T-cell (primary cell): ENCODE data around the gene LYVE1. TPM values are rescaled to one million over a fixed set of nuclear protein-coding genes. Genes with fewer than 3 reads are reported as not detected.

Source experiments
- ATAC-seq, 4 experiments: fragments of 200-7000 bp in 3 of 4; fragments of 150-1000 bp in 1 of 4; cut with Tn5 transposase; replicated peaks in 1 of 4; 1 replicate in 3 of 4; 2 replicates in 1 of 4; pipeline ENCODE4 v1.10.0; 2021; ENCODE audit warnings: moderate library complexity in 3 of 4, mild to moderate bottlenecking in 2 of 4, moderate number of reproducible peaks in 1 of 4
- CTCF ChIA-PET, 2 donors: fragments of 300-600 bp; sonication (Branson Sonifier 250); formaldehyde crosslinking; loops; one replicate each; lab custom pipeline; 2022; ENCODE audit warnings: antibody characterized with exemption in 2 of 2; lab: Charles Lee
- POLR2A ChIA-PET, 2 donors: fragments of 300-600 bp; sonication (Branson Sonifier 250); formaldehyde crosslinking; loops; one replicate each; lab custom pipeline; 2022; ENCODE audit warnings: antibody characterized with exemption in 2 of 2; lab: Charles Lee
- DNase-seq, 35 experiments: peaks; one replicate each; pipeline versions ENCODE4 v3.0.0 to v3.0.0-alpha.2; 2013 to 2023
- H3K27ac ChIP-seq: one replicate; pipeline ENCODE4 v1.5.1; 2013; ENCODE audit warnings: low read length
- H3K27me3 ChIP-seq, 2 experiments: replicated peaks in 1 of 2; 1 replicate in 1 of 2; 2 replicates in 1 of 2; pipeline versions ENCODE4 v1.6.1 to v1.7.0; 2013; ENCODE audit warnings: low read length in 1 of 2, mixed read lengths in 1 of 2; ENCODE audit not compliant: control insufficient read depth in 2 of 2, insufficient read depth in 2 of 2; ENCODE audit errors: extremely low read depth in 1 of 2
- H3K36me3 ChIP-seq, 2 donors: 1 replicate in 1 of 2; 2 replicates in 1 of 2; pipeline versions ENCODE4 v1.6.1 to v1.7.0; 2013; ENCODE audit warnings: low read length in 1 of 2; ENCODE audit not compliant: control insufficient read depth in 2 of 2, insufficient read depth in 1 of 2; ENCODE audit errors: extremely low read depth in 1 of 2
- H3K4me1 ChIP-seq, 2 experiments: 1 replicate in 1 of 2; 2 replicates in 1 of 2; pipeline versions ENCODE4 v1.6.1 to v1.7.0; 2013; ENCODE audit warnings: low read length in 2 of 2, mixed read lengths in 1 of 2; ENCODE audit not compliant: insufficient read depth in 2 of 2, control insufficient read depth in 1 of 2; ENCODE audit errors: extremely low read depth in 1 of 2
- H3K4me3 ChIP-seq, 2 donors: 1 replicate in 1 of 2; 2 replicates in 1 of 2; pipeline versions ENCODE4 v1.5.1 to v1.7.0; 2013; ENCODE audit warnings: mild to moderate bottlenecking in 2 of 2, low read length in 1 of 2, moderate library complexity in 1 of 2; ENCODE audit not compliant: control insufficient read depth in 1 of 2; ENCODE audit errors: extremely low read depth in 1 of 2
- H3K9me3 ChIP-seq: 2 replicates; pipeline ENCODE4 v1.7.0; 2013
- H3K27ac Mint-ChIP-seq, 2 donors: one replicate each; pipeline ENCODE4 v1.8.0; 2020 to 2021; ENCODE audit warnings: mild to moderate bottlenecking in 2 of 2, mixed read lengths in 2 of 2
- H3K27me3 Mint-ChIP-seq, 2 donors: one replicate each; pipeline ENCODE4 v1.8.0; 2021 to 2022; ENCODE audit warnings: mixed read lengths in 2 of 2
- H3K36me3 Mint-ChIP-seq: one replicate; pipeline ENCODE4 v1.8.0; 2021; ENCODE audit warnings: mixed read lengths
- H3K4me1 Mint-ChIP-seq, 3 donors: one replicate each; pipeline ENCODE4 v1.8.0; 2020 to 2022; ENCODE audit warnings: mixed read lengths in 3 of 3, mild to moderate bottlenecking in 1 of 3
- H3K4me3 Mint-ChIP-seq, 3 donors: one replicate each; pipeline ENCODE4 v1.8.0; 2020 to 2022; ENCODE audit warnings: mild to moderate bottlenecking in 3 of 3, mixed read lengths in 3 of 3, moderate library complexity in 3 of 3
- H3K9me3 Mint-ChIP-seq, 3 donors: one replicate each; pipeline ENCODE4 v1.8.0; 2020 to 2022; ENCODE audit warnings: mixed read lengths in 3 of 3
- WGBS: methylation state at CpG from one replicate; pipeline ENCODE4 v1.1.5; 2013; ENCODE audit warnings: missing lambda C conversion rate; ENCODE audit not compliant: insufficient coverage; 5-methylcytosine and 5-hydroxymethylcytosine counted together
- total RNA-seq, 35 experiments: library from RNA in 6 of 35; stranded (reverse) in 6 of 35; fragments of 120-200 nt in 1 of 35; gene quantifications; one replicate each; pipeline versions ENCODE4 v1.2.1 to v1.2.4 and lab custom pipeline; 2013 to 2026

LYVE1 gene
- total RNA-seq, 5 donors from 2014 or later (not counting 1 experiment from before 2014, with no cell fraction given): 0.33 to 0.61 (median 0.38) TPM; not detected in 2

DNA sequence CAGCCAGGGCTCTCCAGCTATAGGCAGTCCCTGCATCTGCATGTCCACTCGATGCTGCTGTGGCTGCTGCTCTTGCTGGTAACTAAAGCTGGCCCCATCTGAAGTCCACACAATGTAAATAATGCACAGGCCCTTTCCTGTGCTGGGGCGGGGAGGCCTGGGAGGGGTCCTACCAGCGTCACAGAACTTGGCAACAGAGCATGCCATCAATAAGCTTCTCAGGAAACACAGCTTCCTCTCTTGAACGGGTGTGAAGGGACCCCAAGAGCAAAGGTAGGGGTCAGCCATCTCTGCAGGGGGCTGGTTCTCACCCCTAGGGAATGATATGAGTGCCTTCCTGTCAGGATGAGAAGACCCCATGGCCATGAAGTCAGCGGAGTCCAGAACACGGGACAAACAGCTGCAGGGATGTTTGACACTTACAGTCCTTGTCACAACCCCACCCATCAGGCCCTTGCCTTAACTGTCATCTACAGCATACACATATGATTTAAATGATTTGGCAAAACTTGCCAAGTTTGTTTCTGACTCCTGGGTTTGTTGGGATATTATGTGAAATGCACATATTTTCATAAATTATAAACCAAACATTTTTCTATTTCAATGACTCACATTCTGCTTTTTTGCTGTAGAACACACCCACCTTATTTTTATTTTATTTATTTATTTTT is 39.1 kb upstream of the LYVE1 start:
- peaks cover 7 to 28% of the 10 kb centered on the region in 2 donors for H3K27me3 Mint-ChIP-seq
- no peak overlapping the region for H3K4me3 Mint-ChIP-seq
- Histone ChIP-seq H3K9me3 (no peaks in the 10 kb centered on the region), H3K4me1 (peaks cover 0 to 11% of the 10 kb centered on the region in 2 experiments), H3K27me3 (peaks cover 0 to 14% of the 10 kb centered on the region in 2 experiments), H3K27ac (no peak overlapping the region), H3K36me3 (no peaks in the 10 kb centered on the region), H3K4me3 (no peak overlapping the region)
- no peak for ATAC-seq
- H3K4me1 Mint-ChIP-seq: peaks cover 2 to 9% (median 5%) of the 10 kb centered on the region in 3 donors
- H3K27ac Mint-ChIP-seq: no peak overlapping the region
- peaks cover 0 to under 1% (median 0%) of the 10 kb centered on the region in 3 donors for H3K9me3 Mint-ChIP-seq
- DNase-seq: no peak
- WGBS: 41% methylated on average over 4 of the region's 6 CpGs
- POLR2A ChIA-PET: no interaction called here
- CTCF ChIA-PET: no interaction called here
- H3K36me3 Mint-ChIP-seq: no peaks in the 10 kb centered on the region

DNA sequence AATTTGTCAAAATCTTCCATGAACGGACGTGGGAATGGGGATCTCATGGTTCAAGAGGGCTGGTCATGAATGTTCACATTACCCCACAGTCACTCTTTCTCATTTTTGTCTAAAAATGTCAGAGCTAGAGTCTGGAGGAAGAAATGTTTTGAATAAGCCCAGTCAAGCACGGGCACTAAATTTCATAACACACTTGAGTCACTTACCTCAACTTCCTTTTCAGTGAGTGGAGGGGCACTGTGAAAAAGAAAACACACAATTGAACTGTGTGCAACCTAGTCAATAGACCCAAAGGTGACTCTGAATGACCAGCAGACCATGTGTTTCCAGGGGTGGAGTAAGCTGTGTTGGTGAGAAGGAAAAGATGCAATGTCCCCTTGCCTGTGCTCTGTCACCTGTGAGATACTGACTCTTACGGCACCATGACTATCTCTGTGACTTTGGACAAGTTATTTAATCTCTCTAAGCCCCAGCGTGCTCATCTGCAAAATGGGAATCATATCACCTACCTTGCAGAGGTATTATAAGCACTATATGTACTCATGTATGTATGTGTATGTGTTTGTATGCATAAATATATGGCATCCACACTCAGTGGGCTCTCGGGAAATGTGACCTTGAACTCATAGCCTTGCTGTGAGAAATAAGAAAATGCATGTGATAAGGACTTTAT is 38.2 kb upstream of the LYVE1 start:
- ChIA-PET CTCF (no interaction called here), POLR2A (no interaction called here)
- peaks cover 0 to 11% of the 10 kb centered on the region in 2 experiments for H3K4me1 ChIP-seq
- Mint-ChIP-seq H3K4me3 (no peak overlapping the region), H3K27me3 (peaks cover 7 to 19% of the 10 kb centered on the region in 2 donors), H3K9me3 (no peaks in the 10 kb centered on the region), H3K27ac (peak overlapping the region in 1 of 2 donors; percentile 28), H3K36me3 (no peaks in the 10 kb centered on the region), H3K4me1 (peaks cover 2 to 7% (median 5%) of the 10 kb centered on the region in 3 donors)
- DNase-seq (no peak), ATAC-seq (no peak)
- H3K4me3 ChIP-seq: no peak overlapping the region
- no peak overlapping the region for H3K27ac ChIP-seq
- peaks cover 0 to 18% of the 10 kb centered on the region in 2 experiments for H3K27me3 ChIP-seq
- H3K36me3 ChIP-seq: no peaks in the 10 kb centered on the region
- WGBS: no CpG with 5 or more reads among the region's 6 CpGs
- H3K9me3 ChIP-seq: no peaks in the 10 kb centered on the region

DNA sequence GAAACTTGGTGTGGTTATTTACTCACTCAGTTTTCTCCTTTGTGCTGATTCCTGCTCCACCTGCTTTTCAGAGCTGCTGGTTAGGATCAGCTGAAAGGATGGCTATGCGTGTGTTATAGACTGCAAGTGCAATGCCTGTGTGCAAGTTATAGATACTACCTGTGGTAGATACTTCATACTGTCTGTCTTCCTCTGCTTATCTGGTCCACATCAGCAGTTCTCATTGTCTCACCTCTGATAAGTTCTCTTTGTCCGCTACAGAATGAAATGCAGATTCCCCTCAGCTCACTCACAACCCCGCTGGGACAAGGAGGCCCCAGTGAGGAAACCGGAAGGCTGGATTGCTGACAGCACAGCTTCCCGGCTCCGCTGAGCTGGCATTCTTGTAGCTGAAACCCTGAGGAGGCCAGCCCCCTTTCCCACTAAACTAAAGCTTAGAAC is 37.5 kb upstream of the LYVE1 start:
- H3K27ac ChIP-seq: no peak overlapping the region
- peaks cover 2 to 7% (median 5%) of the 10 kb centered on the region in 3 donors for H3K4me1 Mint-ChIP-seq
- H3K4me3 Mint-ChIP-seq: no peak overlapping the region
- peaks cover 8 to 14% of the 10 kb centered on the region in 2 donors for H3K27me3 Mint-ChIP-seq
- peaks cover 0 to 11% of the 10 kb centered on the region in 2 experiments for H3K4me1 ChIP-seq
- ChIA-PET CTCF (no interaction called here), POLR2A (no interaction called here)
- no peaks in the 10 kb centered on the region for H3K36me3 ChIP-seq
- peaks cover 0 to 22% of the 10 kb centered on the region in 2 experiments for H3K27me3 ChIP-seq
- H3K36me3 Mint-ChIP-seq: no peaks in the 10 kb centered on the region
- H3K9me3 ChIP-seq: no peaks in the 10 kb centered on the region
- no peaks in the 10 kb centered on the region for H3K9me3 Mint-ChIP-seq
- ATAC-seq: no peak
- DNase-seq: no peak
- no peak overlapping the region for H3K27ac Mint-ChIP-seq
- H3K4me3 ChIP-seq: no peak overlapping the region
- 61% methylated on average over 3 of the region's 6 CpGs for WGBS

DNA sequence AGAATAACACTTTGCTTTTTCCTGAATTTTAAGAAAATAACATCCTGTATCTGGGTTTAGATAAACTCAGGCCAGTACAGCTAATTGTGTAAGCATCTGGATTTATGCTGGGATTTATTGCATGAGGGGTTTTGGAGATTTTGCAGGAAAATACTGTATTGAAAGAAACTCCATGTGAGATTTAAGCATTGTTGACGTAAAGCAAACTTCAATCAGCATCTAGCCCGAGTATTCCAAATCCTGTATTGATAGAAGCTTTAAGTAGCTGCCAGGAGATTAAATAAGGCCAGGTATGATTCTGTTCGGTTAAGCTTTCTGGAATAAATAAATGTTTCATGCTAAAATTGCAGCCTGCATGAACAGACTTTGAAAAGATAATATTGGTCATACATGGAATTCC is 36.3 kb upstream of the LYVE1 start:
- no peaks in the 10 kb centered on the region for H3K9me3 ChIP-seq
- POLR2A ChIA-PET: no interaction called here
- no peak for DNase-seq
- Mint-ChIP-seq H3K9me3 (no peaks in the 10 kb centered on the region), H3K4me1 (peaks cover 2 to 7% (median 5%) of the 10 kb centered on the region in 3 donors), H3K27me3 (peaks cover 10% of the 10 kb centered on the region in 2 donors), H3K27ac (no peak overlapping the region), H3K36me3 (no peaks in the 10 kb centered on the region), H3K4me3 (no peak overlapping the region)
- ATAC-seq: no peak
- H3K27ac ChIP-seq: no peak overlapping the region
- H3K36me3 ChIP-seq: no peaks in the 10 kb centered on the region
- peaks cover 0 to 27% of the 10 kb centered on the region in 2 experiments for H3K27me3 ChIP-seq
- CTCF ChIA-PET: no interaction called here
- 88% methylated on average over 1 of the region's 3 CpGs for WGBS
- no peak overlapping the region for H3K4me3 ChIP-seq
- H3K4me1 ChIP-seq: peaks cover 0 to 11% of the 10 kb centered on the region in 2 experiments

DNA sequence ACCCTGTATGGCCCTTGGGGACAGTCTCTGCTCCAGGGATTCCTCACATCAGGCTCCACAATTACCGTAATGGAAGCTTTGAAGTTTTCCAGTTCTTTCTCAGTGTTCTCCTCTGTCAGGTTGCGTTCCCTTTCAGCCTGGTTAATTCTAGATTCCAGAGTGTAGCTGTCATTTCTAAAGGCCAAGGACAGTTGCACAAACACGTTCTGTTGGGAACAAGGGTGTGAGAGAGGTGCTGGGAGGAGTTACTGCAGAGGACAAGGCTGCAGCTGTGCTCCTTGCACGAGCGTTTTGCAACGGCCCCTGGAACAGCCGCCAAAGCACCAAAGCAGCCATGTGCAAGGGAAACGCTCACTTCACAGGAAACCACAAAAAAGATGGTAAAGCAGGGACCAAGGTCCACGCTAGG is 35.9 kb upstream of the LYVE1 start:
- DNase-seq (no peak), ATAC-seq (no peak)
- ChIA-PET CTCF (no interaction called here), POLR2A (no interaction called here)
- Histone ChIP-seq H3K4me1 (peaks cover 0 to 11% of the 10 kb centered on the region in 2 experiments), H3K9me3 (no peaks in the 10 kb centered on the region), H3K36me3 (no peaks in the 10 kb centered on the region), H3K27ac (no peak overlapping the region), H3K4me3 (no peak overlapping the region), H3K27me3 (peaks cover 0 to 28% of the 10 kb centered on the region in 2 experiments)
- no peak overlapping the region for H3K27ac Mint-ChIP-seq
- WGBS: 29% methylated on average over 7 of the region's 9 CpGs
- no peak overlapping the region for H3K4me3 Mint-ChIP-seq
- peaks cover 2 to 7% (median 5%) of the 10 kb centered on the region in 3 donors for H3K4me1 Mint-ChIP-seq
- no peaks in the 10 kb centered on the region for H3K9me3 Mint-ChIP-seq
- peaks cover 9 to 10% of the 10 kb centered on the region in 2 donors for H3K27me3 Mint-ChIP-seq
- H3K36me3 Mint-ChIP-seq: no peaks in the 10 kb centered on the region

DNA sequence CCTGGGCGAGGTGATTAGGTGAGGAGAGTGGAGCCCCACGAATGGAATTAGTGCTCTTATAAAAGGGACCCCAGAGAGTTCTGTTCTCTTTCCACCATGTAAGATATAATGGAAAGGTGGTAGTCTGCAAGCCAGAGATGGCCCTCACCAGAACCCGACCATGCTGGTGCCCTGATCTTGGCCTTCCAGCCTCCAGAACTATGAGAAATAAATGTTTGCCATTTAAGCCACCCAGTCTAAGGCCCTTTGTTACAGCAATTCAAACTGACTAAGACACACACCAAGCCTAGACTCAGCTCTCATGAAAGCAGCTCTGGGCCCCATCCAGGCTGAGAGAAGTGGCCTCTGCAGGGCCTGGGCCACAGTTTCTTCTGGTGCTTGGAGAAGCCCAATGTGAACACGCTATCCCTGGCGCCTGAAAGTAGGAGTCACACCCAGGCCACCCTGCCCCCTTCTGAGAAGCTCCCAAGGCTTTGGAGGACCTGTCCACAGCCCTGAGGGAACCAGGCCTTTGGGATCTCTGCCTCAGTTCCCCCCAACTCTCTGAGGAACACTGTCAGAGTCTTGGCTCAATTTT is 35.3 kb upstream of the LYVE1 start:
- Mint-ChIP-seq H3K9me3 (no peaks in the 10 kb centered on the region), H3K36me3 (no peaks in the 10 kb centered on the region), H3K4me1 (peaks cover 2 to 7% (median 5%) of the 10 kb centered on the region in 3 donors), H3K27me3 (peaks cover 8 to 10% of the 10 kb centered on the region in 2 donors), H3K27ac (no peak overlapping the region), H3K4me3 (no peak overlapping the region)
- ATAC-seq (no peak), DNase-seq (no peak)
- no peaks in the 10 kb centered on the region for H3K36me3 ChIP-seq
- no peak overlapping the region for H3K27ac ChIP-seq
- WGBS: 88% methylated on average over 3 of the region's 5 CpGs
- peaks cover 0 to 30% of the 10 kb centered on the region in 2 experiments for H3K27me3 ChIP-seq
- CTCF ChIA-PET: interaction anchor here in 1 of 2 donors (0.6 kb wide), 1 partner anchor 1188 kb away, joined by 3 read pairs; no protein-coding TSS in a partner anchor
- H3K4me3 ChIP-seq: no peak overlapping the region
- peaks cover 0 to 11% of the 10 kb centered on the region in 2 experiments for H3K4me1 ChIP-seq
- H3K9me3 ChIP-seq: no peaks in the 10 kb centered on the region
- POLR2A ChIA-PET: no interaction called here
